NOMO-1 (cell line): Measurements from ENCODE around the gene TAP1.
A peak's percentile ranks its signal among the peaks of the same experiment; 100 is the strongest.

Experiments
- DNase-seq, 2 experiments: peaks; one replicate each; lab custom pipeline; 2025; ENCODE audit not compliant: unreplicated experiment in 2 of 2; lab: John Stamatoyannopoulos, UW

TAP1 gene

GRCh38 chr6:32840604-32841246 is 12.8 kb downstream of the TAP1 start:
- DNase-seq: no peak

DNA sequence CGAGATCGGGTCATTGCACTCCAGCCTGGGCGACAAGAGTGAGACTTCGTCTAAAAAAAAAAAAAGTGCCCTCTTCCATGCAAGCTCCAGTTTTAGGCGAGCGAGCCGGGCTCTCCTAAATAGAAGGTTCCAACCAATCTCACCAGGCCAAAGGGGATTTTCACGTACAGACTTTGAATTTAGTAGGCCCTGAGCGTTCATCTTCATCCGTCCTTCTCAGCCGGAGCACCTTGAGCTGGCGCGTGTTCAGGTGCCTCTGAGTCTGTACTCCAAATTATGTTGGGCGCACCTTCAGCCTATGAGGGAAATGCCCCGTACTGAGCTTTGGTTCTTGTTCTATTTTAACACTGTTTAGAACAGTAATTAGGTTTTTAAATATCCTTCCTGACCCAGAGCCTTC is 14.1 kb downstream of the TAP1 start:
- no peak for DNase-seq

DNA sequence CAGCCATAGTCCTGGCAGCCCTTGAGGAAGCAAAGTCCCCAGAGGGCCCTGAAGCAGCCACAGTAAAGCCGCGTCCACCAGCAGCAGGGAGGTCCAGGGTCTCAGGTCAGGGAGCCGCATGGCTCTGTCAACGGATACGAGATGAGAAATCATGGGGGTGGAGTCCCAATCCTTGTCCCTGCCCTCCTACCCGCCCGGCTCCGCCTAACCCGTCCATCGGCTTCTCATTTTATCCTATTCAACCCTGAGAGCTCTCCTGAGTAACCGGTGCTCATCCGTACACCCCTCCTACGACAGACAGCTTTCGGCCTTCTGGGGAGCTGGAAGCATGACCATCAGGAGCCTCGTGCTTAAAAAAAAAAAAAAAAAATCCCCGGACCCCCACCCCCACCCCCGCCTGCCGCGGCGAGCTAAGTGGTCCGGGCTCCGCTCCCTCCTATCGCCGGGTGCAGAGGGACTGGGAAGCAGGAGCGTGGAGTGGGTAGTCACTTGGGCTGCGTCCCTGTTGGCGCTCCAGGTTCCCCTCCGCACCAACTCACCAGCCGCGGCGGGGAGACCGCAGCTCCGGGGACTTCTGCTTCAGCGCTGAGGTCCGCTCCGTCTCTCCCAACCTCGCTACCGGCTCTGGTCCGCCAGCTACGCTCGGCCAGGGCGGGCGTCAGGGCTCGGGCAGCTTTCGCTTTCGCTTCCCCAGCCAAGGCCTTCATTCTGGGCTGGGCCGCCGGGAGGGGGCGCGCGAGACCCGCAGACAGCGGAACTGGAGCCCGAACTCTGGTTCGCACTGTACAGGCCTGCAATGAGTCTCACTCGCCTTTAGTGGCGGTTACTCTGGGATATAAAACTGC is 15.2 kb downstream of the TAP1 start, which contains the start of gene TAP2:
TSS of gene TAP2 (minus strand) at position 626 of the 845 bp plus-strand sequence. CDS start at position 120, 506 bp downstream.
- peak; percentile 91 to 95 for DNase-seq

- DNase-seq: no peak
These were observed 15.8 kb downstream of the TAP1 start for GRCh38 chr6:32837651-32838113.

GRCh38 chr6:32836873-32837272 is 16.6 kb downstream of the TAP1 start:
- DNase-seq: no peak

DNA sequence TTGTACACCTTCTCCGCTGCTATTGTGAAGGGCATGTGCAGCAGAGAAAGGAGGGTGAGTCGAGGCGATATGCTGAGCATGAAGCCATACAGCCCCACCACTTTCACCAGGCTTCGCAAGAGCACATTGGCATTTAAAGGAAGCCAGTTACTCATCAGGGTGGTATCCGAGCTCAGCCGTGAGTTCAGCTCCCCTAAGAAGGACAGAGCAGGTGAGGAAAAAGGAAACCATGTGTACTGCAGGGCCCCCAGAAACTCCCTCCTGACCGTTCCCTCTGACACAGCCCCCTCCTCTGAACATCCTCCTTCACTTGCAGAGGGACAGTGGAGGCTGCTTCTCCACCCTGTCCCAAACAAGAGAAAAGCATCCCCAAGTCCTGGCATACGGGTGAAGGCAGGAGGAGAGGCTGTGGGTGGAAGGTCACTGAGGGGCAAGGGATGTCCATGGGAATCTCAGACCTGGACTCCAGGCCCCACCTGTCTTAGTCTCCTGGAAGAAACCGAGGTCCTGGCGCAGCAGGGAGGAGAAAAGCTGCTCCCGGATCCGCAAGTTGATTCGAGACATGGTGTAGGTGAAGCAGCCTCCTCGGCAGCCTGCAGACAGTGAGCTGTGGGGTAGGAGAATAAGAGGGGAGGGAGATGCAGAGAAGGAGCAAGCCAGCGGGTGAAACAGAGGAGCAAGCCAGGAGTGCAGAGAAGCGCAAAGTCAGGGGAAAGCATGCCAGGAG is 18.2 kb downstream of the TAP1 start:
- no peak for DNase-seq

DNA sequence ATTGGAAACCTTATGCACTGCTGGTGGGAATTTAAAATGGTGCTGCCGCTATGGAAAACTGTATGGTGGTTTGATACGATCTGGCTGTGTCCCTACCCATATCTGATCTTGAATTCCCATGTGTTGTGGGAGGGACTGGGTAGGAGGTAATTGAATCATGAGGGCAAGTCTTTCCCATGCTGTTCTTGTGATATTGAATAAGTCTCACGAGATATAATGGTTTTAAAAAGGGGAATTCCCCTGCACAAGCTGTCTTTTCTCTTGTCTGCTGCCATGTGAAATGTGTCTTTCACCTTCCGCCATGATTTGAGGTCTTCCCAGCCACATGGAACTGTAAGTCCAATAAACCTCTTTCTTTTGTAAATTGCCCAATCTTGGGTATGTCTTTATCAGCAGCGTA is 19.8 kb downstream of the TAP1 start:
- no peak for DNase-seq

- no peak for DNase-seq
These were observed 21.0 kb downstream of the TAP1 start for GRCh38 chr6:32832535-32832934.

GRCh38 chr6:32830936-32831335 is 22.6 kb downstream of the TAP1 start:
- DNase-seq: no peak

- no peak for DNase-seq
These were observed 23.5 kb downstream of the TAP1 start for GRCh38 chr6:32830017-32830416.

DNA sequence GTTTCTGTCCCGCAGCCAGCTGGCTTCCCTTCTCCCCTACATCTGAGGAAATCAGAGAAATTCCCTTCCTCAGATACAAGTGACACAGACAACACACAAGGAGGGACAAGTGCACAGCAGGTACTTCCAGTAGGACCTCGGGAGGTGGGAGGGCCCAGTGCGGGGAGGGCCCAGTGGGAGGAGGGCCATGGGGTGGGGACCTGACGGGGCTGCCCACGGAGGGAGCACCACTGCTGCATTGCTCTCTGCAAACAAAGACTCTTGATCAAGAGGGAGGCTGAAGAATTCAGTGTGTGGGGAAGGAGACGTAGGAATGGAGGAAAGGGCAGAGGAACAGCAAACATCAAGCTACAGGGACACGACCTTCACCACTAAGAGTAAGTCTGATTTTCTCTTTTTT is 24.0 kb downstream of the TAP1 start:
- no peak for DNase-seq

DNA sequence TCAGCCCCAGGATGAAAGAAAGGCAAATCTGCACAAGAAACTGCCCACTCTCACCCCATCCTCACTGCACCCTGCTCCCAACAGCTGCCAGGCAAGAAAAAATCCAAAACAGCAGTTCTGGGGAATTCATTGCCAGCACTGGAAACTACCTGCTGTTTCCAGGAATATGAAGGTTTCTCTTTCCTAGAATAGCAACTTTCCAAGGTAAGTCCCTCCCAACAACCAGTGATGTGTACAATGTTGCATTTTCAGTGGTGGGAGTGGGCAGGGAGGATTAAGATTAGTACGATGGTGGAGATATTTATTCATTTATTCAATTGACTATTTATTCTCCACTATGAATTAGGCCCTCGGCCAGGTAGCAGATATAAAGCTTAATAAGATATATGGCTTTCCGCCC is 26.5 kb downstream of the TAP1 start:
- DNase-seq: no peak

DNA sequence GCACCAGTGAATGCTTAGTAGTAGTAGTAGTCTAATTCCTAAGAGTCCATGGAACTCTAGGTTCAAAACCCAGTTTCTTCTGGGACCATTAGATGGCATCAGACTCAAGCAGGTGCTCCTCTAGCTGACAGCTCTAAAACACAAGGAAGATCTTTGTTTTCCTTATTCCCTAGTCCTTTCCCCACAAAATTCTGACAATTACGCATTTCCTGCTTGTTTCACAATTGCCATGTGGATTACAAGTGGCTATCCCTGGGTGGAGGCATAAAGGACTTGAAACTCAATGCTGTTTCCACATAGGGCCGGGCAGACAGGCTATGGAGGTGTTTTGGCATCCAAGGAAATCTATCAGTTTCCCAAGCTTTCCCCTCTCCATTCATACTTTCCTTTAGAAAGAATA is 27.5 kb downstream of the TAP1 start:
- no peak for DNase-seq

- no peak for DNase-seq
These were observed 33.8 kb downstream of the TAP1 start for GRCh38 chr6:32819729-32820128.

- no peak for DNase-seq
These were observed 34.6 kb downstream of the TAP1 start for GRCh38 chr6:32818867-32819266.

GRCh38 chr6:32816746-32817204 is 36.7 kb downstream of the TAP1 start, which contains the start of gene HLA-DOB:
Gene HLA-DOB (minus strand): TSS chr6:32817002. CDS start chr6:32816951, 51 bp downstream.
- peak in 1 of 2 experiments; percentile 55 for DNase-seq

DNA sequence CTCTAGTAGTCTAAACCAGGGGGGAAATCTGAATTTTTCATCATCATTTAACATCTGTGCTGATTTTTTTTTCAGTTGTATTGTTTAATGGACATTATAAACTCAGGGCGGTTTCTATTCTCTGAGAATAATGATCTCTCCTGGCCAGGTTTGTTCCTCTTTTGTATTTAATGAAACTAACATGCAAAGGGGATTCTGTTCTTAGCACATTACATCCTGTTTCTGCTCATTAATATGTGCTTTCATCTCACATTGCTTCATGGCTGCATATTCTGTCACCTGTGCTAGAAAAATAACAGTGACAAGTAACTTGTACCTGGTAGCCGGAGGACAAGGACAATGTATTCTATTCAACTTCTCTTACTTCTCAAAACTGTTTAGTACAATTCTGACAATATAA is 37.5 kb downstream of the TAP1 start:
- DNase-seq: peak; percentile 21 to 82

GRCh38 chr6:32815115-32815514 is 38.4 kb downstream of the TAP1 start:
- DNase-seq: no peak

DNA sequence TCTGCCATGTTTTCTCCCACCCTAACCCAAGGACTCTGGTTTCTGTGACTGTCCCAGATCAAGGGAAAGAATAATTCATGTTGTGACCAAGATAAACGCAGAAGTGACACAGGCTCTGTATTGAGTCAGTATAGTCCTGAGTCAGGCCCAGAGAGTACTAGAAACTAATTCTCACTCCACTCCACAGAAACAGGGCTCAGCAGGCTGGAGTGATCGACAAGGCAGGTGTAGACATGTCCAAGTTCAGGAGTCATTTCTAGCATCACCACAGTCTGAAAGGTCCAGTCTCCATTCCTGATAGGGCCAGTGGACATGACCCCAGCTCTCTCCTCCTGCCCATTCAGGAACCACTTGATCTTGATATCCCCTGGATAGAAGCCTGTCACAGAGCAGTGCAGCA is 39.4 kb downstream of the TAP1 start:
- DNase-seq: no peak

DNA sequence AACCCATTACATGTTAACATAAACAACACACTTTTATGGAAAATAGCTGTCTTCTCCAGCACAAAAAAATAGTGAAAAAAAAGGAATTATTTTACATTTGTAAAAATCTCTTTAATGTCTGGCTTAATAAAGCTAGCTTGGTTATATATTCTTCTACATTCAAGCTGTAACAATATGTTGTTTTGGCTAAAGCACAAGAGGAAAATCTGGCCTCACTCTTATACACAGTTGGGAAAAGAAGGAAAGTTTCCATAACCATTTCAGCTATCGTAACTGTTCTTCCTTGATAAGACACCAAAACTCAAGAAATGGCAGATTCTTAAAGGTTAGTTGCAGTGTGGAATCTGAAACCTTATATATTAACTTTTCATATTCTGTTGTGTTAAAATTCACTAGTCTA is 44.3 kb downstream of the TAP1 start:
- no peak for DNase-seq

- no peak for DNase-seq
These were observed 46.4 kb downstream of the TAP1 start for GRCh38 chr6:32807020-32807580.
